Fibroblast of lung (primary cell): ENCODE results near the gene PLXNB1. TPM values are rescaled to one million over a fixed set of nuclear protein-coding genes. Genes with fewer than 3 reads are reported as not detected.
A peak's percentile ranks its signal among the peaks of the same experiment; 100 is the strongest.

ENCODE experiments used
- DNase-seq, 2 donors: peaks; one replicate each; pipeline versions ENCODE4 v3.0.0 to v3.0.0-alpha.2; 2010; ENCODE audit warnings: low read depth in 2 of 2
- H2AFZ ChIP-seq: 2 replicates; pipeline ENCODE4 v1.5.1; 2012; ENCODE audit warnings: low read length, control low read depth, inconsistent platforms
- H3K27ac ChIP-seq: 2 replicates; pipeline ENCODE4 v1.5.1; 2011; ENCODE audit warnings: low read length, control low read depth; ENCODE audit not compliant: insufficient read depth
- H3K27me3 ChIP-seq: 2 replicates; pipeline ENCODE4 v1.5.1; 2011; ENCODE audit warnings: mild to moderate bottlenecking, low read length; ENCODE audit not compliant: control insufficient read depth, insufficient read depth
- H3K36me3 ChIP-seq: 2 replicates; pipeline ENCODE4 v1.5.1; 2011; ENCODE audit warnings: low read length; ENCODE audit not compliant: control insufficient read depth, insufficient read depth
- H3K4me1 ChIP-seq: 2 replicates; pipeline ENCODE4 v1.5.1; 2011; ENCODE audit warnings: low read length; ENCODE audit not compliant: control insufficient read depth, insufficient read depth; ENCODE audit errors: extremely low read depth
- H3K4me2 ChIP-seq: 2 replicates; pipeline ENCODE4 v1.5.1; 2011; ENCODE audit warnings: low read length, control low read depth; ENCODE audit not compliant: insufficient read depth; ENCODE audit errors: extremely low read depth
- H3K4me3 ChIP-seq, 4 experiments: fragments of 200-600 bp in 1 of 4; sonication (generic) in 1 of 4; replicated peaks in 1 of 4; 2 replicates each; pipeline ENCODE4 v1.5.1; 2011 to 2016; ENCODE audit warnings: low read length in 4 of 4, low read depth in 3 of 4, mild to moderate bottlenecking in 3 of 4, control low read depth in 2 of 4, inconsistent platforms in 1 of 4, mixed read lengths in 1 of 4; ENCODE audit not compliant: insufficient read depth in 1 of 4; ENCODE audit errors: control extremely low read depth in 1 of 4
- H3K79me2 ChIP-seq: 2 replicates; pipeline ENCODE4 v1.5.1; 2012; ENCODE audit warnings: mild to moderate bottlenecking, low read length, inconsistent platforms; ENCODE audit not compliant: control insufficient read depth, insufficient read depth
- H3K9ac ChIP-seq: 2 replicates; pipeline ENCODE4 v1.5.1; 2011; ENCODE audit warnings: mild to moderate bottlenecking, low read length, control low read depth; ENCODE audit not compliant: insufficient read depth
- H3K9me3 ChIP-seq: 2 replicates; pipeline ENCODE4 v1.5.1; 2012; ENCODE audit warnings: low read depth, low read length; ENCODE audit not compliant: control insufficient read depth, insufficient read depth
- H4K20me1 ChIP-seq: 2 replicates; pipeline ENCODE4 v1.5.1; 2011; ENCODE audit warnings: low read length; ENCODE audit not compliant: control insufficient read depth, insufficient read depth; ENCODE audit errors: extremely low read depth
- CTCF ChIP-seq, 2 donors: IDR thresholded peaks in 1 of 2; conservative IDR thresholded peaks in 1 of 2; 1 replicate in 1 of 2; 2 replicates in 1 of 2; pipeline ENCODE4 v1.5.1; 2011 to 2012; ENCODE audit warnings: low read length in 2 of 2, control low read depth in 1 of 2, inconsistent platforms in 1 of 2, low read depth in 1 of 2, mild to moderate bottlenecking in 1 of 2
- EZH2 ChIP-seq: IDR thresholded peaks from 2 replicates; pipeline ENCODE4 v1.5.1; 2012; ENCODE audit warnings: low read length, control low read depth, mild to moderate bottlenecking; ENCODE audit errors: missing control alignments
- polyA plus RNA-seq, 2 donors: library from polyadenylated mRNA; depleted of rRNA in 1 of 2; stranded (reverse) in 1 of 2; unstranded in 1 of 2; fragments of >200 nt; gene quantifications; 2 replicates each; pipeline ENCODE4 v1.2.1, GENCODE V29; 2011 to 2012; ENCODE audit warnings: missing spikeins in 1 of 2
- total RNA-seq: library from RNA; depleted of rRNA; stranded (reverse); fragments of >200 nt; gene quantifications from 2 replicates; pipeline ENCODE4 v1.2.1, GENCODE V29; 2014

The PLXNB1 gene
- total and polyA plus RNA-seq, 2 donors (not counting 1 experiment from before 2014, with no cell fraction given), result 12.8 to 44.6 TPM

- Histone ChIP-seq H4K20me1 (peaks cover under 1% of the 10 kb centered on the region), H2AFZ (no peak overlapping the region), H3K4me3 (no peak overlapping the region), H3K9ac (no peak overlapping the region), H3K4me1 (peaks cover 12% of the 10 kb centered on the region), H3K9me3 (no peaks in the 10 kb centered on the region), H3K79me2 (peaks cover 14% of the 10 kb centered on the region), H3K4me2 (no peak overlapping the region), H3K27me3 (no peaks in the 10 kb centered on the region), H3K27ac (no peak overlapping the region), H3K36me3 (peaks cover 7% of the 10 kb centered on the region)
- no peak for TF ChIP-seq CTCF (conservative IDR thresholded peaks at IDR 0.05 in 1 of 2, IDR thresholded peaks at IDR 0.05 in 1 of 2; ENCODE audit: low read depth in 1 of 2, low read length in 2 of 2)
- TF ChIP-seq EZH2, result no peak
- no peak for DNase-seq
Observed at GRCh38 chr3:48436477-48436787, 6.5 kb upstream of the PLXNB1 start.

- peaks cover 10% of the 10 kb centered on the region for H3K79me2 ChIP-seq
- H3K4me2 ChIP-seq, result no peak overlapping the region
- no peaks in the 10 kb centered on the region for H4K20me1 ChIP-seq
- no peaks in the 10 kb centered on the region for H3K27me3 ChIP-seq
- peak; percentile 65 to 85 for DNase-seq
- no peak overlapping the region for H3K4me3 ChIP-seq
- H3K4me1 ChIP-seq, result peaks cover 10% of the 10 kb centered on the region
- H3K27ac ChIP-seq, result no peak overlapping the region
- H3K36me3 ChIP-seq, result peaks cover 7% of the 10 kb centered on the region
- TF ChIP-seq EZH2 (no peak), CTCF (conservative IDR thresholded peaks at IDR 0.05 in 1 of 2, IDR thresholded peaks at IDR 0.05 in 1 of 2; ENCODE audit: low read depth in 1 of 2, low read length in 2 of 2) (peak; percentile 99)
- H3K9me3 ChIP-seq, result no peaks in the 10 kb centered on the region
- H3K9ac ChIP-seq, result no peak overlapping the region
- no peak overlapping the region for H2AFZ ChIP-seq
Observed at GRCh38 chr3:48435774-48436476, 6.0 kb upstream of the PLXNB1 start.

GRCh38 chr3:48435223-48435595 is 5.3 kb upstream of the PLXNB1 start:
- Histone ChIP-seq H3K9me3 (no peaks in the 10 kb centered on the region), H3K9ac (no peak overlapping the region), H3K27me3 (no peaks in the 10 kb centered on the region), H3K4me3 (no peak overlapping the region), H3K36me3 (peaks cover 7% of the 10 kb centered on the region), H3K79me2 (peaks cover 3% of the 10 kb centered on the region), H3K27ac (no peak overlapping the region), H2AFZ (no peak overlapping the region), H3K4me2 (no peak overlapping the region), H4K20me1 (no peaks in the 10 kb centered on the region), H3K4me1 (peaks cover 11% of the 10 kb centered on the region)
- TF ChIP-seq EZH2, result no peak
- TF ChIP-seq CTCF (conservative IDR thresholded peaks at IDR 0.05 in 1 of 2, IDR thresholded peaks at IDR 0.05 in 1 of 2; ENCODE audit: low read depth in 1 of 2, low read length in 2 of 2), result no peak
- no peak for DNase-seq
